ENCODE measurements around the gene MTO1.
"Not testable (repeated sequence)": the region's sequence is repeated elsewhere in the genome, so short reads cannot be mapped to it uniquely, and the experiment has no call there.

Gene MTO1

DNA sequence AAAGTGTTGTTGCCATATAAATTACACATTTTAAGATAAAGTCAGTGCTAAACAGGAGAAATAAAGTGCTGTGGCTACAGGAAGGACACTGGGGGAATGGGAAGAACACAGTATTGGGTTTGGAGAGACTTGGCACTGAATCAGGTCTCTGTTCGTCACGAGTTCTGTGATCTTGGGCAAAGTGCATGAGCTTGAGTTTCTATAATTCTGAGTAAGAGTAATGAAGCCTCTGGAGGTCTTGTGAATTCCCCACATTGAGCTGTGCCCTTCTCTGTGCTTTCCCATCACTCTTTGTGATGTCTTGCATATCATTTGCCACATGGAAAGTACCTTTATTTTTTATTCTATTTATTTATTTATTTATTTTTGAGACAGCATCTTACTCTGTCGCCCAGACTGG is 76.1 kb downstream of the MTO1 start:
- DNase-seq = no peak

DNA sequence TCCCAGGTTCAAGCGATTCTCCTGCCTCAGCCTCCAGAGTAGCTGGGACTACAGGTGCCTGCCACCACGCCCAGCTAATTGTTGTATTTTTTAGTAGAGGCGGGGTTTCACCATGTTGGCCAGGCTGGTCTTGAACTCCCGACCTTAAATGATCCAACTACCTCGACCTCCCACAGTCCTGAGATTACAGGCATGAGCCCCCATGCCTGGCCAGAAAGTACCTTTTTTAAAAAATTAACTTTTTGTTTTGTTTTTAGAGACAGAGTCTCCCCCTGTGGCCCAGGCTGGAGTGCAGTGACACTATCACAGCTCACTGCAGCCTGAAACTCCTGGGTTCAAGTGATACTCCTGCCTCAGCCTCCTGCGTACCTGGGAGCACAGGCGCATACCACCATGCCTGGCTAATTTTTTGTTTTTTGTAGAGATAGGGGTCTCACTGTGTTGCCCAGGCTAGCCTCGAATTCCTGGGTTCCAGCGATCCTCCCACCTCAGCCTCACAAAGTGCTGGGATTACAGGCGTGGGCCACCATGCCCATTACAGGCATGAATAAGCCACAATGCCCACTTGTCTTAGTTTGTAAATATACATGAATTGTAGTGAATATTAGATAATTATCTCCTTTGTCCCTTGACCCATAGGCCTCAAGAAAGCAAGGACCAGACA is 76.7 kb downstream of the MTO1 start:
- DNase-seq = no peak

DNA sequence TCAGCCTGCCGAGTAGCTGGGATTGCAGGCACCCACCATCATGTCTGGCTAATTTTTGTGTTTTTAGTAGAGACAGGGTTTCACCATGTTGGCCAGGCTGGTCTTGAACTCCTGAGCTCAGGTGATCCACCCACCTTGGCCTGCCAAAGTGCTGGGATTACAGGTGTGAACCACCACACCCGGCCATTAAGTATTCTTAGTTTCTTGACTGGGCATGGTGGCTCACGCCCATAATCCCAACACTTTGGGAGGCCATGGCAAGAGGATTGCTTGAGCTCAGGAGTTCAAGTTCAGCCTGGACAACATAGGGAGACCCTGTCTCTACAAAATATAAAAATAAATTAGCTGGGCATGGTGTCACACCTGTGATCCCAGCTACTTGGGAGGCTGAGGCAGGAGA is 80.9 kb downstream of the MTO1 start:
- not testable (repeated sequence) for DNase-seq

DNA sequence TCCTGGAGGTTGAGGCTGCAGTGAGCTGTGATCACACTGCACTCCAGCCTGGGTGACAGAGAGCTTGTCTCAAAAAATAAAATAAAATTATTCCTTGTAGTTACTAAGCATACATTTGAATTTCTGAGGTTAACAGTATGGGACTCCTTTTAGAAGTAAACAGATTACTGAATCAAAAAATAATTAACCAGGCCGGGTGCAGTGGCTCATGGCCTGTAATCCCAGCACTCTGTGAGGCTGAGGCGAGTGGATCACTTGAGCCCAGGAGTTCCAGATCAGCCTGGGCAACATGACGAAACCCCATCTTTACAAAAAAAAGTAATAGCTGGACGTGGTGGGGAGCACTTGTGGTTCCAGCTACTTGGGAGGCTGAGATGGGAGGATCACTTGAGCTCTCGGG is 81.4 kb downstream of the MTO1 start:
- DNase-seq = no peak

DNA sequence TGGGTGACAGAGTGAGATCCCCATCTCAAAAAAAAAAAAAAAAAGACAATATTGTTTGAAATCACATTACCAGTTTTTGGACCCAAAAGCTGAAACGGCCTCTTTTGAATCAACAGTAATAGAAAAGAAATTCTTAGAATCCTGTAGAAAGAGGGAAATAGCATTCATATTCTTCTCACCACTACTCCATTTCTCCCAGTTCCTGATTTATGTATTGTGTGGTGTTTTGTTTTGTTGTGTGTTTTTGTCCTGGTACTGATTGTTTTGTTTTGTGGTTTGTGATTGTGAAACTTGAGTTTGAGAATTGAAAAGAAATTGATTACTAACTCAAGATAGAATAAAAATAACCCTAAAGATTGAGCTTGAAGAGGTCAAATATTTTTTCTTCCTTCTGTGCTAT is 85.5 kb downstream of the MTO1 start:
- no peak for DNase-seq

DNA sequence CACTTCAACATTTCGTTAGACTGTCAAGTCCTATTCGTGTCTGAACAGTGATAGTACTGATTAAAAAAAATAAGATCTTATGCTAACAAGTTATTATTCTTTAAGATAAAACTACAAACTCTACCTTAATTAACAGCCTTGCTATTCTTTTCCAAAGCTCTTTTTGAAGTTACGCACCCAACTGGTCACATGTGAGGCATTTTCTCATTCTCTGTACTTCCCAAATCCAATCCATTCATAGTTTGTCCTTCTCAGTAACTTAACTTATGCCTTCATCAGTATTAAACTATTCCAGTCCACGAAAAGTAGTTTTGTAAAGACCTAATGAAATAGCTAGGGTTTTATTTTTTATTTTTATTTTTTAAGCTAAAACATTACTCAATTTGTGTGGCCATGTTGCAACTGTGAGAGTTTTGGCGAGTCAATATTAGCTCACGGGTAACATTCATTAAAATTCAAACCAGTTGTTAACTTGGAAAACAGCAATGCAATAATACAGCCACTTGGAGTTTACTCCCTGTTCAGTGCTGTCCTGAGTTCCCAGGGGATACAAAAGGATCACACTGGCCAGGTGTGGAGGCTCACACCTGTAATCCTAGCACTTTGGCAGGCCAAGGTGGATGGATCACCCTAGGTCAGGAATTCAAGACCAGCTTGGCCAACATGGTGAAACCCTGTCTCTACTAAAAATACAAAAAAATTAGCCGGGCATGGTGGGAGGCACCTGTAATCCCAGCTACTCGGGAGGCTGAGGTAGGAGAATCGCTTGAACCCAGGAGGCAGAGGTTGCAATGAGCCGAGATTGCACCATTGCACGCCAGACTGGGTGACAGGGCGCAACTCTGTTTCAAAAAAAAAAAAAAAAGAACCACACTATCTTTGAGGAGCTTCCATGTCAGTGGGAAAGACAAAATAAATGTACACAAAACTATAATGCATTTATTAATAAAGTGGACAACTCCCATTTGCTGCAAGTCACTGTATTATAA is 87.2 kb downstream of the MTO1 start:
- DNase-seq = no peak

DNA sequence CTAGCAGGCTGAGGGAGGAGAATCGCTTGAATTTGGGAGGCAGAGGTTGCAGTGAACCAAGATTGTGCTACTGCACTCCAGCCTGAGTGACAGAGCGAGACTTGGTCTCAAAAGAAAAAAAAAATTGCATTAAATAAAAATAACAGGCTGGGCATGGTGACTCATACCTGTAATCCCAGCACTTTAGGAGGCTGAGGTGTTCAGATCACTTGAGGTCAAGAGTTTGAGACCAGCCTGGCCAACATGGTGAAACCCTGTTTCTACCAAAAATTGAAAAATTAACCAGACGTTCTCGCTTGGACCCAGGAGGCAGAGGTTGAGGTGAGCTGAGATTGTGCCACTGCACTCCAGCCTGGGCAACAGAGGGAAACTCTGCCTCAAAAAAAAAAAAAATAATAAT is 89.6 kb downstream of the MTO1 start:
- DNase-seq = not testable (repeated sequence)

DNA sequence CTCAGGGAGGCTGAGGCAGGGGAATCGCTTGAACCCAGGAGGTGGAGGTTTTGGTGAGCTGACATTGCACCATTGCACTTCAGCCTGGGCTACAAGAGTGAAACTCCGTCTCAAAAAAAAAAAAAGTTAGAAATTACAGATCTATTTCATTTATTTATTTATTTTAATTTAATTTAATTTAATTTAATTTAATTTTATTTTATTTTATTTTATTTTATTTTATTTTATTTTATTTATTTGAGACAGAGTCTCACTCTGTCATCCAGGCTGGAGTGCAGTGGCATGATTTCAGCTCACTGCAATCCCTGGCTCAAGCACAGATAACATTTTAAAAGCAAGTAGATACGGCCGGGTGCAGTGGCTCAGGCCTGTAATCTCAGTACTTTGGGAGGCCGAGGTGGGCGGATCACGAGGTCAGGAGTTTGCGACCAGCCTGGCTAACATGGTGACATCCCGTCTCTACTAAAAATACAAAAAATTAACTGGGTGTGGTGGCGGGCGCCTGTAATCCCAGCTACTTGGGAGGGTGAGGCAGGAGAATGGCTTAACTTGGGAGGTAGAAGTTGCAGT is 93.9 kb downstream of the MTO1 start:
- not testable (repeated sequence) for DNase-seq

DNA sequence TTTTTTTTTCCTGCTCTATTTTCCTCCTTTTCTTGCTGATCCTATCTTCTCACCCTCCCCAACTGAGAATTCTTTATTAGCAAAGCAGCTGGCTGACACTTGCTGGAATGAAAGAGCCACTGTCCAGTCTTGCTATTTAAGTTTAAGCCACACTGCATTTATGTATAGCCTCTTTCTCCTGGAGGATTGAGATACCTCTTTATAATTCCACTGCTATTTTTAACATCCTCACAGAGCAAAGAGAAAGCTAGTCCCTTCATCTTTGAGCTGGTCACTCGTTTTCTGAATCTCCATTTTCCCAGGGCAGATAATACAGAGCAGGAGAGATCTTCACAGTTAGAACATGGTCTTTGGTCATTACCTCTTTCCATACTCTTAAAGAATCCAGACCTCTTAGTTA is 95.3 kb downstream of the MTO1 start:
- no peak for DNase-seq

Data from kidney glomerular epithelial cell (primary cell).